Duodenal mucosa (tissue), 2 donors: ENCODE measurements around the gene PPP4R4.

Experiments
- H3K27ac ChIP-seq: one replicate; pipeline ENCODE4 v1.7.0; 2013; ENCODE audit warnings: low read depth, low read length
- H3K27me3 ChIP-seq, 2 donors: one replicate each; pipeline ENCODE4 v1.7.0; 2013; ENCODE audit warnings: low read length in 2 of 2, control low read depth in 1 of 2; ENCODE audit not compliant: insufficient read depth in 2 of 2, control insufficient read depth in 1 of 2
- H3K36me3 ChIP-seq, 2 donors: one replicate each; pipeline ENCODE4 v1.7.0; 2013; ENCODE audit warnings: low read length in 2 of 2, control low read depth in 1 of 2; ENCODE audit not compliant: insufficient read depth in 2 of 2, control insufficient read depth in 1 of 2
- H3K4me1 ChIP-seq, 2 donors: one replicate each; pipeline ENCODE4 v1.7.0; 2013; ENCODE audit warnings: low read length in 2 of 2, control low read depth in 1 of 2; ENCODE audit not compliant: insufficient read depth in 2 of 2, control insufficient read depth in 1 of 2
- H3K4me3 ChIP-seq, 2 donors: one replicate each; pipeline ENCODE4 v1.7.0; 2013; ENCODE audit warnings: low read length in 2 of 2, low read depth in 1 of 2
- H3K9ac ChIP-seq, 2 donors: one replicate each; pipeline ENCODE4 v1.7.0; 2013; ENCODE audit warnings: low read length in 2 of 2, low read depth in 1 of 2
- H3K9me3 ChIP-seq, 2 donors: one replicate each; pipeline ENCODE4 v1.7.0; 2013; ENCODE audit warnings: low read length in 2 of 2, control low read depth in 1 of 2; ENCODE audit not compliant: control insufficient read depth in 1 of 2

The PPP4R4 gene

DNA sequence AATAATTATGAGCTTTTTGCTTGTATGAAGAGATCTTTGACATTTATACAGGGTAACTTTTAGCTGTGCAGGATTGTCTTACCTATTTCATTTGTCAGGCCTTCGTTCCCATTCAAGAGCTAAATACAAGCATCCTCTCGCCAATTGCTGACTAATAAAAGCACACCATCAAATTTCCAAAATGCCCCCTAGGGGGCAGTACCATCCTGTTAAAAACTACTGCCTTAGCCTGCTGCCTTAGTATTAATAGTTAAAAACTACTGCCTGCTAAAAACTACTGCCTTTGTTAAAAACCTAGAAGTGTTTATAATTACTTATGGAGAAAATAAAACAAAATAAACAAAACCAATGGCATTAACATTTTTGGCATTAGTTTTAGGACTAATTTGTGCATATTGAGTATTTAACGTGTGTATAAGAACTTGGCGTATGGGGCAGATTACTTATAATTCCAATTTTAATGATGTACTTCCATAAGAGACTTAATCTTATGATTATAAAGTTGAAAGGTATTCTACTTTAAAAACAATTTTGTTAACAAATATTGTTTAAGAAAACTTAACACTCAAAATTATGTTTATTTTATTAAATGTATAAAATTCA, 41.7 kb upstream of the PPP4R4 start:
- Histone ChIP-seq H3K9ac (no peak overlapping the region), H3K4me3 (no peak overlapping the region), H3K9me3 (no peaks in the 10 kb centered on the region), H3K27ac (no peak overlapping the region), H3K36me3 (peaks cover 0 to 4% of the 10 kb centered on the region in 2 donors), H3K4me1 (peaks cover 15% of the 10 kb centered on the region in 2 donors), H3K27me3 (peaks cover 0 to 6% of the 10 kb centered on the region in 2 donors)

GRCh38 chr14:94135476-94135875, 38.6 kb upstream of the PPP4R4 start:
- no peaks in the 10 kb centered on the region for H3K36me3 ChIP-seq
- H3K27me3 ChIP-seq = peaks cover 3 to 6% of the 10 kb centered on the region in 2 donors
- H3K9ac ChIP-seq = no peak overlapping the region
- no peaks in the 10 kb centered on the region for H3K9me3 ChIP-seq
- H3K4me1 ChIP-seq = no peaks in the 10 kb centered on the region
- no peak overlapping the region for H3K27ac ChIP-seq
- no peak overlapping the region for H3K4me3 ChIP-seq

- H3K27me3 ChIP-seq = peaks cover 3 to 6% of the 10 kb centered on the region in 2 donors
- H3K9me3 ChIP-seq = no peaks in the 10 kb centered on the region
- H3K27ac ChIP-seq = no peak overlapping the region
- no peaks in the 10 kb centered on the region for H3K36me3 ChIP-seq
- no peak overlapping the region for H3K9ac ChIP-seq
- H3K4me3 ChIP-seq = peak overlapping the region in 1 of 2 donors; percentile 8
- no peaks in the 10 kb centered on the region for H3K4me1 ChIP-seq
Measured at GRCh38 chr14:94136575-94137331, 37.4 kb upstream of the PPP4R4 start.

- no peak overlapping the region for H3K9ac ChIP-seq
- H3K9me3 ChIP-seq = no peaks in the 10 kb centered on the region
- peaks cover 3 to 6% of the 10 kb centered on the region in 2 donors for H3K27me3 ChIP-seq
- no peaks in the 10 kb centered on the region for H3K36me3 ChIP-seq
- H3K27ac ChIP-seq = no peak overlapping the region
- H3K4me3 ChIP-seq = no peak overlapping the region
- no peaks in the 10 kb centered on the region for H3K4me1 ChIP-seq
Measured at GRCh38 chr14:94138251-94138650, 35.9 kb upstream of the PPP4R4 start.

DNA sequence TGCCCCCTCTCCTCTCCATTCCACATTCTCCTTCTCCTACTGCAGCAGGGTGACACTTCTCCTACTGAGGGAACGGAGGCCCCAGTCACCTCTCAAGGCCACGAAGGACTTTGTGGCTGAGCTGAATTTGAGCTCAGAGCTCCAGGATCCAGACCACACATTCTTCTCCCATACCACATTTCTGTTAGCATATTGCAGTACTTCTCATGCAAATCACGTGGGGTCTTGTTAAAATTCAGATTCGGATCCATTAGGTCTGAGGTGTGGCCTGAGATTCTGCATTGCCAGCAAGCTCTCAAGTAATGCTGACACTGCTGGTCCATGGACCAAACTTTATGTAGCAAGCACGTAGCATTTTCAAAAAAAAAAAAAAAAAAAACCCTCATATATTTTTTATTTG, 35.1 kb upstream of the PPP4R4 start:
- Histone ChIP-seq H3K4me1 (no peaks in the 10 kb centered on the region), H3K27me3 (peaks cover 3 to 6% of the 10 kb centered on the region in 2 donors), H3K9ac (no peak overlapping the region), H3K36me3 (no peaks in the 10 kb centered on the region), H3K9me3 (no peaks in the 10 kb centered on the region), H3K27ac (no peak overlapping the region), H3K4me3 (no peak overlapping the region)

- H3K27me3 ChIP-seq = peaks cover 3 to 6% of the 10 kb centered on the region in 2 donors
- no peak overlapping the region for H3K27ac ChIP-seq
- no peak overlapping the region for H3K9ac ChIP-seq
- no peaks in the 10 kb centered on the region for H3K4me1 ChIP-seq
- no peaks in the 10 kb centered on the region for H3K36me3 ChIP-seq
- H3K9me3 ChIP-seq = no peaks in the 10 kb centered on the region
- no peak overlapping the region for H3K4me3 ChIP-seq
Measured at GRCh38 chr14:94139421-94139820, 34.7 kb upstream of the PPP4R4 start.

GRCh38 chr14:94142247-94142646, 31.9 kb upstream of the PPP4R4 start:
- H3K9ac ChIP-seq = no peak overlapping the region
- H3K9me3 ChIP-seq = no peaks in the 10 kb centered on the region
- H3K27me3 ChIP-seq = peaks cover under 1 to 3% of the 10 kb centered on the region in 2 donors
- no peak overlapping the region for H3K27ac ChIP-seq
- H3K4me1 ChIP-seq = no peaks in the 10 kb centered on the region
- no peak overlapping the region for H3K4me3 ChIP-seq
- no peaks in the 10 kb centered on the region for H3K36me3 ChIP-seq

- Histone ChIP-seq H3K9ac (no peak overlapping the region), H3K36me3 (no peaks in the 10 kb centered on the region), H3K4me3 (no peak overlapping the region), H3K27me3 (peaks cover 0 to 3% of the 10 kb centered on the region in 2 donors), H3K4me1 (no peaks in the 10 kb centered on the region), H3K9me3 (no peaks in the 10 kb centered on the region), H3K27ac (no peak overlapping the region)
Measured at GRCh38 chr14:94142836-94143235, 31.3 kb upstream of the PPP4R4 start.

DNA sequence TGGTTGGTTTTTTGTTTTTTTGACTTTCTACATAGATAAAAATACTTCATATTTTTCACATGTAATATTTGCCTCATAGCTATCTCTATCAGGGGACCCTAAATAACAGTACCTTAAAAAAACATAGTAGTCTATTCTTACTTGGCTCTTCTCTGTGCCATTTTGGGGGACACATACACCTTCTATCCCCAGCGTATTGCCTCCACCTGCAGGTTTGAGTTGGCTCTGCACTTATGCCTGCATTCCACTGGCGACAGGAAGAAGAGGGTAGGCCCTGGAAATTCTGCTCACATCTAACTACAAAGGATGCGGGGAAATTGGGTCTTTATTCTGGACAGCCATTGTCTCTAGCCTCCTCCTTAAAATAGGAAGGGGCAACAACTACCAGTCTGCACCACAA, 30.9 kb upstream of the PPP4R4 start:
- H3K9me3 ChIP-seq = no peaks in the 10 kb centered on the region
- H3K27me3 ChIP-seq = peaks cover 0 to 2% of the 10 kb centered on the region in 2 donors
- H3K4me3 ChIP-seq = no peak overlapping the region
- no peaks in the 10 kb centered on the region for H3K4me1 ChIP-seq
- no peak overlapping the region for H3K9ac ChIP-seq
- H3K36me3 ChIP-seq = no peaks in the 10 kb centered on the region
- no peak overlapping the region for H3K27ac ChIP-seq

GRCh38 chr14:94143711-94144110, 30.4 kb upstream of the PPP4R4 start:
- H3K9me3 ChIP-seq = no peaks in the 10 kb centered on the region
- no peak overlapping the region for H3K4me3 ChIP-seq
- no peaks in the 10 kb centered on the region for H3K36me3 ChIP-seq
- H3K27me3 ChIP-seq = no peaks in the 10 kb centered on the region
- no peak overlapping the region for H3K9ac ChIP-seq
- H3K27ac ChIP-seq = no peak overlapping the region
- H3K4me1 ChIP-seq = no peaks in the 10 kb centered on the region
